ENCODE measurements around the gene MARCO. TPM values are rescaled to one million over a fixed set of nuclear protein-coding genes. Genes with fewer than 3 reads are reported as not detected.
A peak's percentile ranks its signal among the peaks of the same experiment; 100 is the strongest.
"Not testable (repeated sequence)": the region's sequence is repeated elsewhere in the genome, so short reads cannot be mapped to it uniquely, and the experiment has no call there.

The MARCO gene
- total RNA-seq, 1 experiment from 2014 or later: 0.43 TPM

DNA sequence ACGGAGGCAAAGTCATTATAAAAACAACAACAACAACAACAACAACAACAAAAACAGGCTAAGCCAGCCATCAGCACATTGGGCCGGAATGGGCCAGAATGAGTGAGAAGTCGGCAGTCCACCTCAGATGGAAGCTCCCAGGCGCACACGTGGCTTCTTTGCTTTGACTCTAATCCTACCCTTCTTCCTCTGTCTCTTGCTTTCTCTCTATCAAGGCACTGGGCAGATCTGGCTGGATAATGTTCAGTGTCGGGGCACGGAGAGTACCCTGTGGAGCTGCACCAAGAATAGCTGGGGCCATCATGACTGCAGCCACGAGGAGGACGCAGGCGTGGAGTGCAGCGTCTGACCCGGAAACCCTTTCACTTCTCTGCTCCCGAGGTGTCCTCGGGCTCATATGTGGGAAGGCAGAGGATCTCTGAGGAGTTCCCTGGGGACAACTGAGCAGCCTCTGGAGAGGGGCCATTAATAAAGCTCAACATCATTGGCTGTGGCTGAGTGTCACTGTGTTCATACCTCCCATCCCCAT lies 52.2 kb downstream of the MARCO start:
- Histone ChIP-seq H3K4me1 (no peaks in the 10 kb centered on the region), H3K36me3 (ENCODE audit: control insufficient read depth, insufficient read depth, low read length) (no peaks in the 10 kb centered on the region), H3K4me3 (ENCODE audit: low read depth, low read length) (no peak overlapping the region), H3K9me3 (no peaks in the 10 kb centered on the region), H3K27me3 (replicated peaks; ENCODE audit: control insufficient read depth, insufficient read depth, low read length) (no peaks in the 10 kb centered on the region)
- Mint-ChIP-seq H3K4me3 (ENCODE audit: unreplicated experiment) (no peak overlapping the region), H3K36me3 (ENCODE audit: insufficient read depth, unreplicated experiment) (no peaks in the 10 kb centered on the region), H3K9me3 (ENCODE audit: unreplicated experiment) (no peaks in the 10 kb centered on the region), H3K27ac (ENCODE audit: unreplicated experiment) (no peak overlapping the region), H3K4me1 (ENCODE audit: low read depth, unreplicated experiment) (no peaks in the 10 kb centered on the region), H3K27me3 (ENCODE audit: insufficient read depth, unreplicated experiment) (peaks cover 10% of the 10 kb centered on the region)
- TF ChIP-seq, protein P1, sequence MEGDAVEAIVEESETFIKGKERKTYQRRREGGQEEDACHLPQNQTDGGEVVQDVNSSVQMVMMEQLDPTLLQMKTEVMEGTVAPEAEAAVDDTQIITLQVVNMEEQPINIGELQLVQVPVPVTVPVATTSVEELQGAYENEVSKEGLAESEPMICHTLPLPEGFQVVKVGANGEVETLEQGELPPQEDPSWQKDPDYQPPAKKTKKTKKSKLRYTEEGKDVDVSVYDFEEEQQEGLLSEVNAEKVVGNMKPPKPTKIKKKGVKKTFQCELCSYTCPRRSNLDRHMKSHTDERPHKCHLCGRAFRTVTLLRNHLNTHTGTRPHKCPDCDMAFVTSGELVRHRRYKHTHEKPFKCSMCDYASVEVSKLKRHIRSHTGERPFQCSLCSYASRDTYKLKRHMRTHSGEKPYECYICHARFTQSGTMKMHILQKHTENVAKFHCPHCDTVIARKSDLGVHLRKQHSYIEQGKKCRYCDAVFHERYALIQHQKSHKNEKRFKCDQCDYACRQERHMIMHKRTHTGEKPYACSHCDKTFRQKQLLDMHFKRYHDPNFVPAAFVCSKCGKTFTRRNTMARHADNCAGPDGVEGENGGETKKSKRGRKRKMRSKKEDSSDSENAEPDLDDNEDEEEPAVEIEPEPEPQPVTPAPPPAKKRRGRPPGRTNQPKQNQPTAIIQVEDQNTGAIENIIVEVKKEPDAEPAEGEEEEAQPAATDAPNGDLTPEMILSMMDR (IDR thresholded peaks at IDR 0.05; ENCODE audit: insufficient read depth in 1 of 2, low read depth in 1 of 2, low read length in 1 of 2, severe bottlenecking in 1 of 2, unreplicated experiment in 1 of 2): no peak
- DNase-seq: no peak
- no TSS peak for BruUV-seq (replicated peaks)
- ChIA-PET POLR2A (no interaction called here), CTCF (no interaction called here)
- intact Hi-C loops (cut with micrococcal nuclease; ENCODE audit: unreplicated experiment): no loop called here

DNA sequence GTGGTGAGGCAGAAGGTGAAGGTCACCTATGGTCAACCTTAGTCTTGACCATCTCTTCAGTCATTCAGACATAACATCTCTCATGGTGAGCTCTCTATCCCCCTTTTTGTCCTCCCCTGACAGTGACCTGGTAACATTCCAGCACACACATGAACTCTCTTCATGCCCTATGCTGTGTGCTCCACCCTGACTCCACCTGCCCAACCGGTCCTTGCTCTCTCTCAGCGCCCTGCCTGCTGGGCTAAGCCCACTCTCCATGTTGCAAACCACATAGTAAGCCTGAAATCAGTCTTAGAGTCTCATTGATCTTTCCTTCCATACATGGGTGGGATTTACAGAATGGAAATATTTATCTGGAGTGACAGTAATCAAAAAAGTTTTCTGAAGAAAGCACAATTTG lies 52.8 kb downstream of the MARCO start:
- Histone ChIP-seq H3K36me3 (ENCODE audit: control insufficient read depth, insufficient read depth, low read length) (no peaks in the 10 kb centered on the region), H3K9me3 (no peaks in the 10 kb centered on the region), H3K4me3 (ENCODE audit: low read depth, low read length) (no peak overlapping the region), H3K27me3 (replicated peaks; ENCODE audit: control insufficient read depth, insufficient read depth, low read length) (no peaks in the 10 kb centered on the region), H3K4me1 (no peaks in the 10 kb centered on the region)
- Mint-ChIP-seq H3K9me3 (ENCODE audit: unreplicated experiment) (no peaks in the 10 kb centered on the region), H3K27ac (ENCODE audit: unreplicated experiment) (no peak overlapping the region), H3K36me3 (ENCODE audit: insufficient read depth, unreplicated experiment) (no peaks in the 10 kb centered on the region), H3K4me1 (ENCODE audit: low read depth, unreplicated experiment) (no peaks in the 10 kb centered on the region), H3K27me3 (ENCODE audit: insufficient read depth, unreplicated experiment) (peaks cover 10% of the 10 kb centered on the region), H3K4me3 (ENCODE audit: unreplicated experiment) (no peak overlapping the region)
- intact Hi-C loops (cut with micrococcal nuclease; ENCODE audit: unreplicated experiment): no loop called here
- CTCF ChIA-PET: no interaction called here
- TF ChIP-seq, protein P1 (IDR thresholded peaks at IDR 0.05; ENCODE audit: insufficient read depth in 1 of 2, low read depth in 1 of 2, low read length in 1 of 2, severe bottlenecking in 1 of 2, unreplicated experiment in 1 of 2): no peak
- DNase-seq: no peak
- no TSS peak for BruUV-seq (replicated peaks)
- POLR2A ChIA-PET: no interaction called here

DNA sequence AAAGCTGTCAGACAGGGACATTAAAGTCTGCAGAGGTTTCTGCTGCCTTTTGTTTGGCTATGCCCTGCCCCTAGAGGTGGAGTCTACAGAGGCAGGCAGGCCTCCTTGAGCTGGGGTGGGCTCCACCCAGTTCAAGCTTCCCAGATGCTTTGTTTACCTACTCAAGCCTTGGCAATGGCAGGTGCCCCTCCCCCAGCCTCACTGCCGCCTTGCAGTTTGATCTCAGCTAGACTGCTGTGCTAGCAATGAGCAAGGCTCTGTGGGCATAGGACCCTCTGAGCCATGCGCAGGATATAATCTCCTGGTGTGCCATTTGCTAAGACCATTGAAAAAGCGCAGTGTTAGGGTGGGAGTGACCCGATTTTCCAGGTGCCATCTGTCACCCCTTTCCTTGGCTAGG lies 61.9 kb downstream of the MARCO start:
- H3K4me1 Mint-ChIP-seq (ENCODE audit: low read depth, unreplicated experiment); H3K27ac Mint-ChIP-seq (ENCODE audit: unreplicated experiment); H3K4me3 ChIP-seq (ENCODE audit: low read depth, low read length); H3K4me3 Mint-ChIP-seq (ENCODE audit: unreplicated experiment); H3K27me3 ChIP-seq (replicated peaks; ENCODE audit: control insufficient read depth, insufficient read depth, low read length); POLR2A ChIA-PET; BruUV-seq (replicated peaks); H3K36me3 Mint-ChIP-seq (ENCODE audit: insufficient read depth, unreplicated experiment); CTCF ChIA-PET; H3K9me3 ChIP-seq; H3K4me1 ChIP-seq; H3K36me3 ChIP-seq (ENCODE audit: control insufficient read depth, insufficient read depth, low read length); DNase-seq; H3K27me3 Mint-ChIP-seq (ENCODE audit: insufficient read depth, unreplicated experiment); H3K9me3 Mint-ChIP-seq (ENCODE audit: unreplicated experiment); intact Hi-C loops (cut with micrococcal nuclease; ENCODE audit: unreplicated experiment): not testable (repeated sequence)

DNA sequence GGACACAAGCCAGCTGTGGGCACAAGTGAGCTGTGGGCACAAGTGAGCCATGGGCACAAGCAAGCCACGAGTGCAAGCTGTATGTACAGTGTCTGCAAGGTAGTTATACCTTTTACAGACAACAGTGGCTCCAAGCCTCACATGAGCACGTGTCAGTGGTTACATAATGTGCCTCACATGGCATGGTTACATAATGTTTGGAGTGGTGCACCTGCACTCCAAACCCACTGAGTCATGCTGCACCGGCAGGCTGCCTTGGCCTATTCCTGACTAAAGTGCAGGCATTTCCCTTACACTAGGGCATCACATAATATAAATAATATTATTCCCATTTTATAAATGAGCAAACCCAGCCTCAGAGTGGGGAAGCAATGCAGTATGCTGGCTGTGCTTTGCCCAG lies 62.6 kb downstream of the MARCO start:
- TF ChIP-seq, protein P1 (IDR thresholded peaks at IDR 0.05; ENCODE audit: insufficient read depth in 1 of 2, low read depth in 1 of 2, low read length in 1 of 2, severe bottlenecking in 1 of 2, unreplicated experiment in 1 of 2): no peak
- CTCF ChIA-PET: no interaction called here
- no peak overlapping the region for H3K4me3 ChIP-seq (ENCODE audit: low read depth, low read length)
- H3K9me3 ChIP-seq: no peaks in the 10 kb centered on the region; the same call in 1 of the 2 replicates
- H3K4me1 ChIP-seq: no peaks in the 10 kb centered on the region
- no peak overlapping the region for H3K4me3 Mint-ChIP-seq (ENCODE audit: unreplicated experiment)
- no peaks in the 10 kb centered on the region for H3K36me3 Mint-ChIP-seq (ENCODE audit: insufficient read depth, unreplicated experiment)
- H3K27me3 Mint-ChIP-seq (ENCODE audit: insufficient read depth, unreplicated experiment): peaks cover 5% of the 10 kb centered on the region
- intact Hi-C loops (cut with micrococcal nuclease; ENCODE audit: unreplicated experiment): no loop called here
- H3K36me3 ChIP-seq (ENCODE audit: control insufficient read depth, insufficient read depth, low read length): no peaks in the 10 kb centered on the region
- peak in 1 of 2 experiments; percentile 10 for DNase-seq
- no peaks in the 10 kb centered on the region for H3K4me1 Mint-ChIP-seq (ENCODE audit: low read depth, unreplicated experiment)
- H3K9me3 Mint-ChIP-seq (ENCODE audit: unreplicated experiment): no peaks in the 10 kb centered on the region
- H3K27ac Mint-ChIP-seq (ENCODE audit: unreplicated experiment): no peak overlapping the region
- H3K27me3 ChIP-seq (replicated peaks; ENCODE audit: control insufficient read depth, insufficient read depth, low read length): no peaks in the 10 kb centered on the region; the same call in 1 of the 2 replicates
- BruUV-seq (replicated peaks): no TSS peak
- POLR2A ChIA-PET: no interaction called here
